AG09319 (cell line): Measurements from ENCODE around the gene EVC2.
"Not testable (repeated sequence)": the region's sequence is repeated elsewhere in the genome, so short reads cannot be mapped to it uniquely, and the experiment has no call there.

Source experiments
- DNase-seq: peaks from one replicate; pipeline ENCODE4 v3.0.0-alpha.2; 2010; ENCODE audit warnings: low read depth; ENCODE audit errors: extremely low read depth
- CTCF ChIP-seq: IDR thresholded peaks from 2 replicates; pipeline ENCODE4 v1.5.1; 2011; ENCODE audit warnings: low read depth, mild to moderate bottlenecking, inconsistent platforms, low read length, moderate library complexity

The EVC2 gene

GRCh38 chr4:5615496-5616075 is 92.8 kb downstream of the EVC2 start:
- no peak for DNase-seq

GRCh38 chr4:5611750-5612149 is 96.6 kb downstream of the EVC2 start:
- no peak for TF ChIP-seq CTCF
- no peak for DNase-seq

More at GRCh38 chr4:5615496-5616075, 92.8 kb downstream of the EVC2 start:
- TF ChIP-seq CTCF = no peak

GRCh38 chr4:5609306-5610007 is 98.9 kb downstream of the EVC2 start:
- DNase-seq = no peak
- no peak for TF ChIP-seq CTCF

DNA sequence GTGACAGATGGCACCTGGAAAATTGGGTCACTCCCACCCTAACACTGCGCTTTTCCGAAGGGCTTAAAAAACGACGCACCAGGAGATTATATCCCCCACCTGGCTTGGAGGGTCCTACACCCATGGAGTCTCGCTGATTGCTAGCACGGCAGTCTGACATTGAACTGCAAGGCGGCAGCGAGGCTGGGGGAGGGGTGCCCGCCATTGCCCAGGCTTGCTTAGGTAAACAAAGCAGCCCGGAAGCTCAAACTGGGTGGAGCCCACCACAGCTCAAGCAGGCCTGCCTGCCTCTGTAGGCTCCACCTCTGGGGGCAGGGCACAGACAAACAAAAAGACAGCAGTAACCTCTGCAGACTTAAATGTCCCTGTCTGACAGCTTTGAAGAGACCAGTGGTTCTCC is 114.5 kb downstream of the EVC2 start:
- DNase-seq = not testable (repeated sequence)

- no peak for DNase-seq
- no peak for TF ChIP-seq CTCF
Observed at GRCh38 chr4:5592272-5592671, 116.1 kb downstream of the EVC2 start.

GRCh38 chr4:5589495-5589894 is 118.9 kb downstream of the EVC2 start:
- TF ChIP-seq CTCF = no peak
- no peak for DNase-seq

DNA sequence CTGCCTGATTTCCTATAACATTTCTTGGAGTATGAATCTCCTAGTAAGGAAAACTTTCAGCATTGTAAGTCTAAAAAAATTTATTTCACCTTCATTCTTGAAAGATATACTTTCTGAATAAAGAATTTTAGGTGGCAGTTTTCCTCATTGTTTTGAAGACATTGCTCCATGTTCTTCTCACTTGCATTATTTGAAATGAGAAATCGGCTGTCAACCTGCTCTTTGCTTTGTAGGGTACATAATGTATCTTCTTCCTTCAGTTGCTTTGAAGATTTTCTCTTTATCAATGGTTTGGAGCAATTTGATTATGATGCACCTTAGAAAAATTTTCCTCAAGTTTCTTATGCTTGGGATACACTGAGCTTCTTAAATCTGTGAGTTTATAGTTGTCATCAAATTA is 120.3 kb downstream of the EVC2 start:
- no peak for DNase-seq
- no peak for TF ChIP-seq CTCF

- no peak for TF ChIP-seq CTCF
- DNase-seq = no peak
Observed at GRCh38 chr4:5575941-5576340, 132.4 kb downstream of the EVC2 start.
